HG02759 (cell line): ENCODE measurements around the gene CRTAC1.

Source experiments
- ATAC-seq: cut with Tn5 transposase; IDR thresholded peaks from one replicate; pipeline ENCODE4 v1.9.1; 2021; ENCODE audit warnings: mild to moderate bottlenecking, moderate library complexity; ENCODE audit not compliant: unreplicated experiment

The CRTAC1 gene

GRCh38 chr10:98030093-98030821, at the start of gene CRTAC1:
TSS of gene CRTAC1 (minus strand) at chr10:98030621. CDS start at chr10:98030472, 149 bp downstream.
- no peak for ATAC-seq

DNA sequence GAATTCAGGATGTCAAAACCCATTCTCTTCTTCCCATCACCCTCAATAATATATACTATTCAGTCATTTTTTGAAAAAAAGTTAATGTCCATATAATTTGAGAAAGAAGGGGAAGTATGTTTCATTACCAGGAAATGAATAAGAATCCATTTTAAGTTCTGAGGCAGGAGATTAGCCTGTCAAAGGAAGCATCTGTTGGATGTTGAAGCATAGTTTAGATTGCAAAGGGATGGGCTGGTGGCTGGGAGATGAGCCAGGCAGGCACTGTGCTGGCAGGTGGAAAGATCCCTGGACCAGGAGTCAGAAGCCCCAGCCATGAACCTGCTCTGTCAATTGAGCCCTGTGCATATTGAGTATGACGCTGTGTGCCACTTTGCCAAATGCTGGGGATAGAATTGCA, 48.4 kb upstream of the CRTAC1 start:
- ATAC-seq = no peak

GRCh38 chr10:98077223-98077622, 46.8 kb upstream of the CRTAC1 start:
- ATAC-seq = no peak

DNA sequence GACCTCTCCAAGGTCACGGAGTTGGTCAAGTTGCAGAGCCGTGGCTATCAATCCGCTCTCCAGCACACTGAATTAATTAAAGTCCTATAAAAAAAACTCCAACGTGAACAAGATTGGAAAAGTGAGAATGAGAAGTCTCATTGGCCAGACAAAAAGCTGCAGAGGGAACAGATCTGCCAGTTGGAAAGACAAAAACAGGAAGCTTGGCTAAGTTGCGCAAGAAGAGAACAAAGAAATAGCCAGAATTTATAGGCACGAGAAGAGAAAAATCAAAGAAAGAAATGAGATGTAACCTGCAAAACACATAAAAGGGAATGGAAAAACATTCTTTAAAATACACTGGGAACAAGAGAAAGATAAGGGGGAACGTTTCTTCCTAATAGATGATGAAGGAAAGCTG, 45.7 kb upstream of the CRTAC1 start:
- no peak for ATAC-seq

DNA sequence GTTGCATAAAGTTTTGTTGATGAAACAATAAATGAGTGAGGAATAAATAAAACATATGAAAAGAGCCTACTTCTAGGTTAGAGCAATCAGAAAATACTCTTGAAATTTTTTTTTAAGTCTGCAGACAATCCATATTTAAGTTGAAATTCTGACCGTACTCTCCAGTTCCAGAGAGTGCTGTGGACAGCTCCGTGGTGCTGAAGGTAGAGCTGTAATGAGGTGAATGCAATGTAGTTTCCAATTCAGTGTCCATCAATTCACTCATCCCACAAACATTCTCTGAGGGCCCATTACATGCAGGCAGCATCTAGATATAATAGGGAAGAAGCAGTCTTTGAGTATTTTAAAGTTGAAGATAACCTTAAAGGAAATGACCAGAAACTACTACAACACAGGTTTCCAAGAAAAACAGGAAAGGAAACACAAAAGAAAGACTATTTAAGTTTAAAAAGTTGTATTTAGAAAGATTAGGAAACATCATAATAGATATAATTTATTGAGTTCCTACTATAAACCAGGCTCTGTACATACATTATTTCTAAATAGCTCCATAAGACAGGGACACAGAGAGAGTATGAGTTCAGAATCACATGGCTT, 44.0 kb upstream of the CRTAC1 start:
- no peak for ATAC-seq

DNA sequence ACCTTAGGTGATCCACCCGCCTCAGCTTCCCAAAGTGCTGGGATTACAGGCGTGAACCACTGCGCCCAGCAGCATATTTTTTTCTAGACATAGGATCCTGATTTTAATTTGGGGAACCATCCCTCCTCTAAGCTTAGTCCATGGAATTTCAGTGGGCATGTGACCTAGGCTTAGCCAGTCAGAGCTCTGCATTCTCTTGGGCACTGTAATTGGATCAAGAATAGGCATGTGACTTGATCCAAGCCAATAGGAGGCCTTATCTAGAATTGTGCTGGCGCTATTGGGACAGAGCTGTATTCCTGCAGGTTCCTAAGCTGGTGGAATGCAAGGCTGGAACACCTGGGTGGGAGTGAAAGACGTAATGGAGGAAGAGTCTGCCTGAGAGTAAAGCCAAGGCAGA, 36.7 kb upstream of the CRTAC1 start:
- ATAC-seq = no peak

DNA sequence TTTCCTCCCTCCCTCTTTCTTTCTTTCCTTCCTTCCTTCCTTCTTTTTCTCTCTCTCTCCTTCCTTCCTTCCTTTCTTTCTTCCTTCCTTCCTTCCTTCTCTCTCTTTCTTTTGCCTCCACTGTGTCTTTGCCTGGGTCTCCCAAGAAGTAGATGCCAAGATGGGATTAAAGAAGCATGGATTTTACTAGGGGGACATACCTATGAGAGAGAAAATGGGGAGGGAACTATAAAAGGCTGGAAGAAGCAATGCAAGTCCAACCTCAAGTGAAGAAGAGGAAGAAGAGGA, 33.3 kb upstream of the CRTAC1 start:
- ATAC-seq = no peak

- no peak for ATAC-seq
These were observed 32.0 kb upstream of the CRTAC1 start for GRCh38 chr10:98062424-98062823.

DNA sequence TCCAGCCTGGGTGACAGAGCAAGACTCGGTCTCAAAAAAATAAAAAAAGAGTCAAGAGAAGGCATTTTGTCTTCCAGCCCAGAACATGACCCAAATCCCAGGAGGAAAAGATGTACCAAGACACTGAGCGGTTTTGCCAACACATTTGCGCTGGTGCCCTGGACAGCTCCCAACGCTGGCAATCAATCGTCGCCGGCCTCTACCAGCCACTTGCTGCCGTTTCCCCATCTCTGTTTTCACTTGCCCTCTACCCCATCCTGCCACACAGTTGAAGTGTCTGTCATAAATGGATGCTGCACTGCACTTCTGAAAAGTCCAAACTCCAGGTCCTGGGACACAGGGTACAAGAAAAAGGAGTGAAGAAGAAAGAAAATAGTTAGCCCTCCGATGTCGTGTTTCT, 29.7 kb upstream of the CRTAC1 start:
- no peak for ATAC-seq

- no peak for ATAC-seq
These were observed 27.9 kb upstream of the CRTAC1 start for GRCh38 chr10:98058295-98058694.

GRCh38 chr10:98055841-98056516, 25.6 kb upstream of the CRTAC1 start:
- no peak for ATAC-seq

- no peak for ATAC-seq
These were observed 16.8 kb upstream of the CRTAC1 start for GRCh38 chr10:98047009-98047741.

DNA sequence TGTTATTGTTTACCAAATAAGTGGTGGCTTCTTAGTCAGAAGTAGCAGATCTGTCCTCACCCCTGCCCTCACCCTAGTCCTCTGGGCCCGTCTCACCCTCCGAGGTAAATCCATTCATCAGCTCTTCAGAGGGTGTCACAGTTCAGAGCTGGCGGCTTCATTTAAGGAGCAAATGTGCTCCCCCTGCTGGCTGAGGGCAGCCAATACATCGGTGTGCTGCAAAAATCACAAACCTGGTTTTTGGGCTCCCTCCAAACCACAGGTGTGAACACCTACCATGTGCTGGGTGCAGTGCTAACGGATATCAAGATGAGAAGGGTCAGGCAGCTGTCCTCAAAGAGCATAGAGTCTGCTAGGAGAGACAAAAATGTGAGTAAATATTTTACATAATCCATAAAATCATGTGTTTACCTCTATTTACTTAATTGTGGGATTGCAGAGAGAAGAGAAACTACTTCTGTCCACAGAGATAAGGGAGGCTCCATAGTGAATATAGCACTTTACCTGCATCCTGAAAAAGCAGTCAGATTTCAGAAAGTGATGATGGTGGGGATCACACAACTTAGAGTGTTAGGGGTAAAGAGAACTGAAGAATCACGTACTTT, 15.5 kb upstream of the CRTAC1 start:
- ATAC-seq = peak; percentile 54

- ATAC-seq = no peak
These were observed 11.1 kb upstream of the CRTAC1 start for GRCh38 chr10:98041352-98042043.

DNA sequence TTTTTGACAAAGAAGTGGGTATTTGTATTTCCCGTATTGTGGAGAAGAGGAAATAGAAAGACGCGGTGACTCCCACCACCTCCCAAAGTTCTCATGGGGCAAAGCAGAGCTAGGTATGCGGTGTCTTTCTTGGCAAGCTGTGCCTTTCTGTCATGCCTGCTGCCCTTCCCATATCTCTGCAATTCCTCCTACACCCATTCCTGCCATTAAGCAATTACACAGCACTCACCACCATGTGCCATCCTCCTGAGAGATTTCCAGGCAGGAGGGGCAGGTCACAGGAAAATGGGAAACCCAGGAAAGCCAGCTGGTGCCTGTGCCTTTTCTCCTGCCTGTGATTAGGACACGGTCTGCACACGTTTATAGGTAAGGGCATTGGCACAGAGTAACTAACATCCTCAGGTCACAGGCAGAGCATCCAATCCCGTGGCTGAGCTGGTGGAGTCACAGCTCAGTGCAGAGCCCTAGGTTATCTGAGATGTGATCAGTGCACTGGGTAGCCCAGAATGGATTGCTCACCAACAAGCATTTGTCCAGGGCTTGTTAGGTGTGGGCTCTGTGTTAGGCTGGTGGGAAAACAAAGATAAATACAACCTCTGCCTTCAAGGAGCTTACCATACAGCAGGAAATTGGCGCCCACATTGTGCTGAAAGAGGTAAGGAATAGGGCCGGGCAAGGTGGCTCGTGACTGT, 9.4 kb upstream of the CRTAC1 start:
- no peak for ATAC-seq

GRCh38 chr10:98038288-98038687, 7.9 kb upstream of the CRTAC1 start:
- ATAC-seq = no peak

DNA sequence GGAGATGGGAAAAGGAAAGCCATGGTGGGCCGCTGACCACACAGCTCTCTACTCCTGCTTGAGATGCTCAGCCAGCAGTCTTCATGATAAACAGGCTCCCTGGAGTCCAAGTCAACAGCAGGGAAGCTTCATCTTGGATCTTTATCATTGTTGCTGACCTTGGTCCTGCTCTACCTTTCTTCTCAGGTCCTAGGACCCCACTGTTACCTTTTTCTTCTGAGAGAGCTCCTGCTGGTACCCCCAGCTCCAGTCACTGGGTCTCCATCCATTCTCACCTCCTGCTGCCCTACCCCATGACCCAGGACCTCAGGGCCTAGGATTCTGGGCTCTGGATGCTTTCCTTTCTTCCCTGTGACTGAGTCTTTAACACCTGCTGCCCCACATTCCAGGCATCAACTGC, 5.2 kb upstream of the CRTAC1 start:
- no peak for ATAC-seq

GRCh38 chr10:98033515-98033914, 3.1 kb upstream of the CRTAC1 start:
- no peak for ATAC-seq

DNA sequence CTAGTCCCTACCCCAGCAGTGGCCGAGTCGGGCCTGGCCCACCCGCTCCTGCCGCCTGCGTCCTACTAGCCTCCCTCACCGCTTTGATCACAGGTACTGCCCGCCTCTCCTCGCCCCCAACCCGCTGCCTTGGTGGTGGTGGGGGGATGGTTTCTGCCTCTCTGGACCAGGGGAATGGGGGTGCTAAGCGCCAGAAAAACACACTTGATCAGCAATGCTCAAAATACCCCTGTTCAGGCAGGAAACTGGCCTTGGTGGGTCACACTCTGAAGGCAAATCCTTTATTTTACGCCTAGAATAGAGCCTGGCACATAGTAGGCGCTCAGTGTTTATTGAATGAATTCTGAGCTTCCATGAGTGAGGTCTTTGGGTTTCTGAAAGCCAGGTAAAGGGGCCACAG, 1.0 kb upstream of the CRTAC1 start:
- ATAC-seq = no peak

DNA sequence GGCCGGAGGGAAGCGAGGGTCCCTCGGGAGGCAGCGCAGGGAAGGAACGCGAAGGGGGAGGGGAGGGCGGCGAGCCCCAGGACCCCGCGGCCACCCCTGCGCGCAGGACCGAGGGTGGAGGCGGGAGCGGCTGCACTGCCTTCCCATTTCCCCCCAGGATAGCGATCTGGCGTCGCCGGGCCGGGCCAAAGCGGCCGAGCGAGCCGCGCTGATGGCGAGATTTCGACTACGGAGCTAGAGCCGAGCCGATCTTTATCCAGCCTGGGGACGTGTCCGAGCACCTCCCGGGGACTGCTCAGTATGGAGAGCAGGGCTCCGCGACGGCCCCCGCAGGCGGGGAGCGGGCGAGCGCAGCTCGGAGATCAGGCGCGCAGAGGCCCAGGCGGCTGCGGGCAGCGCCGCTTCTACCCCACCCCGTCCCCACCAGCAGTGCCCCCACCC, 590 bp upstream of the CRTAC1 start:
- no peak for ATAC-seq
